GM12865 (cell line): ENCODE results near the gene SHH.

Source experiments
- DNase-seq: peaks from one replicate; pipeline ENCODE4 v3.0.0; 2010; ENCODE audit warnings: low read depth
- H3K4me3 ChIP-seq: 2 replicates; pipeline ENCODE4 v1.5.1; 2011; ENCODE audit warnings: mild to moderate bottlenecking, low read depth, low read length, control low read depth
- TF ChIP-seq, protein P1 (sequence below): IDR thresholded peaks from 2 replicates; pipeline ENCODE4 v1.5.1; 2011; ENCODE audit warnings: low read length, control low read depth, low read depth, inconsistent platforms; ENCODE audit not compliant: insufficient read depth; ENCODE audit errors: missing control alignments

The SHH gene

DNA sequence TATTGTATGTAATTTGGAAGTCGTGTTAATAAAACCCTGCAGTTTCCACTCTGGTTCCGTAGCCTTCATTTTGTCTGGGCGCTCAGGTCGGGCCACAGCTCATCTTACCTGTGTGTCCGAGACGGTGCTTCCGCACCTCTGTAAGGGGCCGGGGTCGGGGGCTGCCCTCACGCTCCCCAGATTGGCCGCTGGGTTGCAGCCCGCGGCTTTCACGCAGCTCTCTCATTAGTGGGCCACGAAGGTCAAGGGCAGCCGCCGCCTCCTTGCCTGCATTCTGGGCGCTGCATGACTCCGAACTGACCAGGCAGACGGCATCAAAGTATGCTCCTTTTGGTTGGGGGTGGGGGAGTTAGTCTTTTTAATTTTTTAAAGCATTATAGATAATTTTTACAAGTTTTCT lies 30.8 kb downstream of the SHH start:
- TF ChIP-seq, protein P1, sequence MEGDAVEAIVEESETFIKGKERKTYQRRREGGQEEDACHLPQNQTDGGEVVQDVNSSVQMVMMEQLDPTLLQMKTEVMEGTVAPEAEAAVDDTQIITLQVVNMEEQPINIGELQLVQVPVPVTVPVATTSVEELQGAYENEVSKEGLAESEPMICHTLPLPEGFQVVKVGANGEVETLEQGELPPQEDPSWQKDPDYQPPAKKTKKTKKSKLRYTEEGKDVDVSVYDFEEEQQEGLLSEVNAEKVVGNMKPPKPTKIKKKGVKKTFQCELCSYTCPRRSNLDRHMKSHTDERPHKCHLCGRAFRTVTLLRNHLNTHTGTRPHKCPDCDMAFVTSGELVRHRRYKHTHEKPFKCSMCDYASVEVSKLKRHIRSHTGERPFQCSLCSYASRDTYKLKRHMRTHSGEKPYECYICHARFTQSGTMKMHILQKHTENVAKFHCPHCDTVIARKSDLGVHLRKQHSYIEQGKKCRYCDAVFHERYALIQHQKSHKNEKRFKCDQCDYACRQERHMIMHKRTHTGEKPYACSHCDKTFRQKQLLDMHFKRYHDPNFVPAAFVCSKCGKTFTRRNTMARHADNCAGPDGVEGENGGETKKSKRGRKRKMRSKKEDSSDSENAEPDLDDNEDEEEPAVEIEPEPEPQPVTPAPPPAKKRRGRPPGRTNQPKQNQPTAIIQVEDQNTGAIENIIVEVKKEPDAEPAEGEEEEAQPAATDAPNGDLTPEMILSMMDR = no peak
- H3K4me3 ChIP-seq = no peak overlapping the region
- no peak for DNase-seq

GRCh38 chr7:155780884-155781283 lies 31.4 kb downstream of the SHH start:
- DNase-seq = no peak
- no peak overlapping the region for H3K4me3 ChIP-seq
- TF ChIP-seq, protein P1 = no peak

GRCh38 chr7:155778349-155778748 lies 33.9 kb downstream of the SHH start:
- TF ChIP-seq, protein P1 = no peak
- H3K4me3 ChIP-seq = no peak overlapping the region
- no peak for DNase-seq

DNA sequence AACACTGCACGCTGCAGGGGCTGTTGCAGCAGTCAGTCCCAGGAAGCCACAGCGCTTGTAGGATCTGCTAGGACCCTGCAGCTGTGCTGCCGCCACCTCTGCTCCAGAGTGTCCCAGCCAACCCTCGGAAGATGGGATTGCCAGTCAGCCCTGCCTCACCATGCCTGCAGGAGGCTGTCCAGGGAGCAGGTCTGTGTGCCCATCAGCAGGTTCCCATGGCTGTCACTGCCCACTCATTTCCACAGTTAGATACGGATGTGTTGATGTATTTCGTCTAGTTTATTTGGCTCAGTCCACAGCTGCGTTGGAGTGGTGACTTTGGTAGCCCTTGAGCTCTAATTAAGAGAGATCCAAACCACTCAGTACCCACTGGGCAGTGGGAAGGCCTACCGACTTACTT lies 35.7 kb downstream of the SHH start:
- H3K4me3 ChIP-seq = no peak overlapping the region
- DNase-seq = no peak
- TF ChIP-seq, protein P1 = no peak

DNA sequence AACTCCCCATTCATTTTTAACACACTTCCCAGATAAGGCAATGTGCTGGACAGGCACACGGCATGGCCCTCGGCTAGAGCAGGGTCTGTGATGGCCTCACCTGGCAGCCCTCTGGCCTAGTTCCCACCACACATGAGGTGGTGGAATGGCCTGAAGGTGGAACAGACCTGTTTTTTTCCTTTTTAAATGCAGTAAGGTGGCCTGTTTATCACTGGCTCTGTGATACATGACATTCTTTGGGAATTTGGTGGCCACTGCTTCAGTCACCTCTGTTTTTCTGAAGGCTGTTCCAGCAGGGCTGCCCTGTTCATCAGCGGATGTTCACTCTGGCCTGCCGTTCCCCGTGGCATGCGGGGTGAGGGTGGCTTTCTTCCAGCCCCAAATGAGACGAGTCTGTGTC lies 36.6 kb downstream of the SHH start:
- TF ChIP-seq, protein P1 = no peak
- no peak overlapping the region for H3K4me3 ChIP-seq
- DNase-seq = no peak

GRCh38 chr7:155774947-155775346 lies 37.3 kb downstream of the SHH start:
- TF ChIP-seq, protein P1 = no peak
- DNase-seq = no peak
- H3K4me3 ChIP-seq = no peak overlapping the region

DNA sequence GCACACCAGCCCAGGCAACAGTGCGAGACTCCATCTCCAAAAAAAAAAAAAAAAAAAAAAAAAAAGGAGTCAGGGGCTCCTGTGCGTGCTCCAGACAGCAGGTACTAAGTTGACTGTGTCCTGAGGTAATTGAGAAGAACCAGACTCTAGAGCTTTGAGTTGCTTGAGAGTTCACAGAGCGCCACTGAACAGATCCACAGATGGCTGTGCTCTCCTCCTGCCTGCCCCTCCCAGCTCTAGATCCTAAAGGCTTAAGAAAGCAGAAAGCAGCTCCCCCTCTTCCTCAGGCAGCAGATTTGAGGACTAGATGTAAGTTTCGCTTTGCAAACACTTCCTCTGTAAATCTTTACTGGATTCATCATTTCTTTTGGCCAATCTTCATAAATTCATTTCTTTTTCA lies 38.7 kb downstream of the SHH start:
- H3K4me3 ChIP-seq = no peak overlapping the region
- no peak for DNase-seq
- TF ChIP-seq, protein P1 = no peak
